Measurements from ENCODE around the gene NOBOX. TPM values are rescaled to one million over a fixed set of nuclear protein-coding genes. Genes with fewer than 3 reads are reported as not detected.

NOBOX gene
- total and polyA plus RNA-seq, 12 donors = not detected

GRCh38 chr7:144388950-144389349 lies 14.5 kb downstream of the NOBOX start:
- intact Hi-C loops (cut with DNase I) = no loop called here
- TF ChIP-seq CTCF (IDR thresholded peaks at IDR 0.05) = no peak
- Histone ChIP-seq H3K36me3 (no peaks in the 10 kb centered on the region), H3K27me3 (no peaks in the 10 kb centered on the region), H3K4me1 (peaks cover 0 to 13% (median 0%) of the 10 kb centered on the region in 9 donors), H3K9me3 (no peaks in the 10 kb centered on the region), H3K27ac (no peak overlapping the region), H3K4me3 (no peak overlapping the region)
- DNase-seq (no peak), ATAC-seq (no peak)
- whole genome bisulfite sequencing, 2 donors = 93 to 95% methylated on average over 5 of the region's 5 CpGs

GRCh38 chr7:144386741-144387140 lies 16.8 kb downstream of the NOBOX start:
- Histone ChIP-seq H3K4me1 (peaks cover 0 to 13% (median 0%) of the 10 kb centered on the region in 9 donors), H3K27ac (no peak overlapping the region), H3K27me3 (no peaks in the 10 kb centered on the region), H3K36me3 (no peaks in the 10 kb centered on the region), H3K9me3 (no peaks in the 10 kb centered on the region), H3K4me3 (no peak overlapping the region)
- intact Hi-C loops (cut with DNase I) = no loop called here
- ATAC-seq = no peak
- no peak for DNase-seq
- TF ChIP-seq CTCF (IDR thresholded peaks at IDR 0.05) = no peak

GRCh38 chr7:144384555-144385245 lies 18.8 kb downstream of the NOBOX start:
- WGBS, 2 donors = 70 to 74% methylated on average over 12 of the region's 12 CpGs
- no peak for TF ChIP-seq CTCF (IDR thresholded peaks at IDR 0.05)
- Histone ChIP-seq H3K4me1 (no peaks in the 10 kb centered on the region), H3K36me3 (peaks cover 0 to 7% (median 0%) of the 10 kb centered on the region in 9 donors), H3K27ac (no peak overlapping the region), H3K9me3 (no peaks in the 10 kb centered on the region), H3K27me3 (no peaks in the 10 kb centered on the region), H3K4me3 (no peak overlapping the region)
- ATAC-seq (no peak), DNase-seq (no peak)
- intact Hi-C loops (cut with DNase I) = no loop called here

- no peak for TF ChIP-seq CTCF (IDR thresholded peaks at IDR 0.05)
- ATAC-seq = no peak
Measured at GRCh38 chr7:144384071-144384470, 19.4 kb downstream of the NOBOX start.

More at GRCh38 chr7:144384071-144384470, 19.4 kb downstream of the NOBOX start:
- intact Hi-C loops (cut with DNase I) = no loop called here
- no peaks in the 10 kb centered on the region for H3K4me1 ChIP-seq
- no peak overlapping the region for H3K27ac ChIP-seq
- 79 to 85% methylated on average over 4 of the region's 4 CpGs for WGBS, 2 donors
- H3K36me3 ChIP-seq = peaks cover 0 to 12% (median 0%) of the 10 kb centered on the region in 9 donors
- no peak overlapping the region for H3K4me3 ChIP-seq
- no peaks in the 10 kb centered on the region for H3K27me3 ChIP-seq
- H3K9me3 ChIP-seq = no peaks in the 10 kb centered on the region
- no peak for DNase-seq

Data from heart right ventricle (tissue), 16 donors.